ENCODE data around the gene SYT1.

Gene SYT1

DNA sequence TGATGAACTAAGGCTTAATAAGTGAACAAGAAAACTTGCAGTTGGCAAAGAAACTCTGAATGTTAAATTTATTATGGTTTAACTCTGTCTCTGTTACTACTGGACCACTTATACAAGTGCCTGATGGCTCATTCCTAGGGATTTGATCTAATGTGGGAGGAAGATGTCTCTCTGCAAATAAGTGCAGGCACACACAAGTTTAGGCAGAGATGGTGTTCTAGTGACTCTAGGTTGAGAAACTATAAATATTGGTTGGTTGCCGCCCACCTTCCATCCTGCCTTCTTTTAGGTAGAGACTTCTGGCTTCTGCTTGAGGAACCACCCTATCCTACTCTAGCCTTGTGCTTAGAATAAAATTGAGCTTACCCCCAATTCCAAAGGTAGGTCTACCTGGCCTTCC, 570.0 kb downstream of the SYT1 start:
- DNase-seq (ENCODE audit: low read depth, low spot score) = no peak

DNA sequence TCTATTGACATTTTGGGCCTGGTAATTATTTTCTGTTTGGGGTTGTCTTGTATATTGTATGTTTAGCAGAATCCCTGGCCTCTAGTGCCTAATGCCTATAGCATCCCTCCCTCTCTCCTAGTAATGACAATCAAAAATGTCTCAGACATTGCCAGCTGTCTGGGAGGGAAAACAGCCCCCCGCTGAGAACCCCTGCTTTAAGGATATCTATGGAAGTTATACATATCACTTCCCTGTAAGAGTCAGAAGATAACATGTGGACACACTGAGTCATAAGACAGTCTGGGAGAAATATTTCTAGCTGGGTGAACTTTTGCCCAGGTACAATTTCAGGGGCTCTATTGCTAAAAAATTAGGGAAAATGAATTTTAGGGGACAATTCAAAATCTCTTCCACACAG, 571.2 kb downstream of the SYT1 start:
- no peak for DNase-seq (ENCODE audit: low read depth, low spot score)

DNA sequence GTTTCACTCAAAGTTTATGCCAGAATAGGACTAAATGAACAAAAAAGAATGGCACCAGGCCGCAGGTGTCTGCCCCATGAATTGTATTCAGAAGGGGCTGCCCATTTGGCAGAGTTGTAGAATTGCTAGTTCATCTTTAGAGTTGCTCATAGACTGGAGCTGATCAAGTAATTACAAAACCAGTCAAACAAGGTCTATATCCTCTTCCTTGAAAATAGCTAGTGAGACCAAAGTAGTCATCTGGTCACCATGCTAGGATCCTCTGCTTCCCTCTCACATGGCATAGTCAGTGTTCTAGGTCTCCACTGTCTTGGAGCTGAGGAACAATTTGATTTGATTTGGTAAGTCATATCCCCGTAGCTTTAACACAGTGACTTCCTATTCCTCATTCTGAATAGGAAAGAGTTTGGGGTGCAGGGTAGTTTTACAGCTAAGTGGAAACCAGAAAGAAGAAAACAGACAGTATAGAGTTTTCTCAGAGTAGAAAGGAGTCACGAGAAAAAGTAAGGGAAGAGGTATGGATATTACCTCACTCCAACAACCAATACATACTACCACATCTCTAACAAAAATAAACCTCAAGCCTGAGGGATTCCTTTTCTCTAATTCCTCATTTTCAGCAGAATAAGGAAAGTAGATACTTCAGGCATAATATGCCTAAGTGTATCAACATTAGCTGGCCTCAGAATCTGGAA, 574.1 kb downstream of the SYT1 start:
- DNase-seq (ENCODE audit: low read depth, low spot score) = no peak

DNA sequence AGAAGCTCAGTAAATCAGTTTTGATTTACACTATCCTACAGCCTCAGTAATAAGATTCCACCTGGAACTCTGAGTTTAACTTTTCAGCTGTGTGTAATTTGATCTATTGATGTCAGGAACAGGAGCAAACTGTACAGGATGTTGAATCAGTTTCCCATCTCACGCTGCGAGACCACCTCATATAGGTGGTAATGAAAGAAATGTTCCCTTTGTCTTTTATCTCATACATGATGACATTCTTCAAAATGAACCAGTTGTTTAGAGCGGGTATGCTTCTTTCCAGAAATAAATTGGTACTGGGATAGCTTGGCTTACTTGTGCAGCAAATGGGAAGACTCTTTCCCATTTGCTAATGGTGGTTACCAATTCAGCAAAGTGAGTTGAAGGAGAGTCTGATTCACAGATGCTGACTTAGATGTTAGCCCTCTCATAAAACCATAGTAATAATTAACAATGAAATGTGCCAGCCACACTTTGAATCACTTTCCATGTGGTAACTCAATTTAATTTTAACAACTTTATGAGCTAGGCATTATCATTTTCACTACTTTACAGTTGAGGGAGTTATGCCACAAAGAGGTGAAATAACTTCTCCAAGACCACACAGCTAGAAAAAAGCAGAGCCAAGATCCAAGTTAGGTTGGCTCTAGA, 574.7 kb downstream of the SYT1 start:
- DNase-seq (ENCODE audit: low read depth, low spot score) = no peak

DNA sequence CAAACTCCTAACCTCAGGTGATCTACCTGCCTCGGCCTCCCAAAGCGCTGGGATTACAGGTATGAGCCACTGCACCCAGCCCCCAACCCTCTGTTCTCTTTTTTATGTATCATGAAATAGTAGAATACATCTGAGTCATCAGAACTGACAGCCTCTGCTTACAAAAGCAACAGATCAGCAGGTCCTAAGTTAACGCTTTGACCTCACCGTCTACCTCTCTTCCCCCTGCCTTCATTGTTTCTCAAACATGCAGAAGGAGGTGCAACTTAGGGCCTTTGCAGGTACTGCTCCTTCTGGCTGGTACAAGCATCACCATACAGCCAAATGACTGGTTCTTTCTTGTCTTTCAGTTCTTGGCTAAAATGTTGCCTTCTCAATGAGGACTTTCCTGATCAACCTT, 577.0 kb downstream of the SYT1 start:
- no peak for DNase-seq (ENCODE audit: low read depth, low spot score)

DNA sequence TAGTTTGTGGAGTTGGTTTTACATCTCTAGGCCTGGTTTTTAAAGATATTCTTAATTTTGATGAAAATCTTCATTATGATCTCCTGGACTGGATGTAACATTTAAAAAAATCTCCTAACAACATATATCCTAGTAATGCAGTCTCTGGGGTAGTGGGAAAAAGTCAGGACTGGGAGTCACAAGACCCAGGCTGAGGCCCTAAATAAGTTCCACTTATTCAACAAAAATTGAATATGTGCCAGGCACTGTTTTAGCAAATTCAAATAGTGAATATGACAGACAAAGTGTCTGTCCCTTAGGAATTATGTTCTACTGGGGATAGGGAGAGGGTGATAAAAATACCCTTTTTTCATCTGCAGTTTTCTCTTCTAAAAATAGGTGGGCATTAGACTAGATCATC, 577.8 kb downstream of the SYT1 start:
- no peak for DNase-seq (ENCODE audit: low read depth, low spot score)

DNA sequence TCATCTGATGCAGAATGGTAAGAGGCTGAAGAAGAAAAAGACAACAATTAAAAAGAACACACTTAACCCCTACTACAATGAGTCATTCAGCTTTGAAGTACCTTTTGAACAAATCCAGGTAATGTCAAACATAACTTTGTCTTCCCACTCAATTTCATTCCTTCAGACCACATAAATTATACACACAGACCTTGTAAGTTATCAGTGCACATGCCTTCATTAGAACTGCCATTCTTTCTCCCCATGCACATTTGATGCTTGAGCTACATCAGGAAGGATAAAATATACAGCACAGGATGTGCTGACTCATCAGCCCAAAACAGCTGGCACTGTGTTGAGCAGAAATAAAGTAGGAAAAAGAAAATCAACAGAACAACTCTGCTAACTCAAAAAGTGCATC, 579.5 kb downstream of the SYT1 start:
- DNase-seq (ENCODE audit: low read depth, low spot score) = no peak

DNA sequence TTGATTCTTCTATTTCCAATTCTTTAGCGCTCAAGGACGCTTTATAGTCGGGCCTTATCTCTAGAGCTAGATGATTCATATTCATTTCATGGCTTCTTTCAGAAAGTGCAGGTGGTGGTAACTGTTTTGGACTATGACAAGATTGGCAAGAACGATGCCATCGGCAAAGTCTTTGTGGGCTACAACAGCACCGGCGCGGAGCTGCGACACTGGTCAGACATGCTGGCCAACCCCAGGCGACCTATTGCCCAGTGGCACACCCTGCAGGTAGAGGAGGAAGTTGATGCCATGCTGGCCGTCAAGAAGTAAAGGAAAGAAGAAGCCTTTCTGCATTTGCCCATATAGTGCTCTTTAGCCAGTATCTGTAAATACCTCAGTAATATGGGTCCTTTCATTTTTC, 584.2 kb downstream of the SYT1 start:
- no peak for DNase-seq (ENCODE audit: low read depth, low spot score)

DNA sequence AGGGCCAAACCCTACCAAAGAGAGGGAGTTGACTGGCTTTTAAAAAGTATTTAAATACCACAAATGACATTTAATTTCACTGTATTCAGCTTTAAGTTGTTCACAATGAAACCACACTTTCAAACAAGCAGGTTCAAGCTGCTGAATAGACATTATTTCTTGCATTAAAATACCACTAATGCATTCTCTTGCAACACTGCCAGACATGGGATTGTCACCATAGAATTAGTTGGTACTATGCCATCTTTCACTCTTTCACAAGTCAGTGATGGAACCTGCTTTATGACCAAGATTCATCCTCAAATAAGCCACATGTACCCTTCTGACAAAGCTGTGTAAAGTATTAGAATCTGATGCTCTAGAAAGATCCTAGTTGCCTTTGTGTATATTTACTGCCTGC, 586.8 kb downstream of the SYT1 start:
- no peak for DNase-seq (ENCODE audit: low read depth, low spot score)

DNA sequence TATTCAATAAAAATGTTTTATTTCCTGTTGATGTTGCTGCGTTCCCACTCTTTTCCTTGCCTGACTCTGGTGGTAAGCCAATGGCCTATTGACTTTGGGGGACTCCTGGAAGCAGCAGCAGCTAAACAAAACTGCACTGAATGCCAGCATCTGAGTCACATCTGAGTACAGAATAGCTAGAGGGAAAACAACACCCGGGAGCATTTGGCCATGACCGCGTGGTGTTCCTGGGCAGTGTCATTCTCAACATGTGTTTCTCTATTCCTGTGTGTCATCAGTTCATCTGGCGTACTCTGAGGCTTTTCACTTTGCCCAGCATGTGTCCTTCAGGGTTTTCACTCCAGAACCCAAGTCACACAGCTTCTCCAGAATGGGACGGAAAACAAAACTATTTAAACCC, 587.4 kb downstream of the SYT1 start:
- DNase-seq (ENCODE audit: low read depth, low spot score) = peak; percentile 93

DNA sequence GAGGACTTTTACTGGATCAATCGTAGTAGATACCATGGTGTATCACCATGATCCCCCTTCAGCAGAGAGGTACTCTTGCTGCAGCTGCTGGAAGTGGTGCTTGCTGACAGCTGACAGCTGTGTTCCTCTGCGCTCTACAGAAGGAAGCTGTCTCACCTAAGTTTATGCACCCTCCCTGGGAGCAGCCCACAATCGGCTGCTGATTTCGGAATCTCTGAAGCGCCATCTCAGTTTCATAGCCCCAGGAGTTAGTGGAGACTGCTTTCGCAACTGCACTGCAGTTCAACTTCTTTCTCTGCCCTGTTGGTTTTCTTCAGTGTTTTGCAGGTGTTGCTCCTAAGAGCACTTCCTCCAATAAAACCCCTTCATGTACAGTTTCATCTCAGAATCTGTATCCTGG, 588.3 kb downstream of the SYT1 start:
- no peak for DNase-seq (ENCODE audit: low read depth, low spot score)

DNA sequence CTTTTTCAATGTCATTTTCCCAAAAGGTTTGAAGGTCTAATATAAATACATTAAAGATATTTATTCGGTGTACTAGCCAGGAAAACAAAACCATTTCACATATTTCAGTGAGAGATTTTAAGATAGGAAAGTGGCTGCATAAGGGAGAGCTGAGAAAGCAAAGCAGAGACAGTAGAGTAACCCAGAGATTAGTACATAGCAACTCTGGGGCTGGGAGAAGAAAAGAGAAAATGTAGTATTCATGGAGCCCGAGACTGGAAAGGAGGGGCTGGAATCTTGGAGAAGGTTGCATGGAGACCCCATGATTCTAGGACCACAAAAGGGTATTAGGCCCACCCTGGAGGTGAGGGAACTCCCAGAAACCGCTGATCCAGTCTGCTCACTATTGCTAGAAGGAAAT, 589.2 kb downstream of the SYT1 start:
- DNase-seq (ENCODE audit: low read depth, low spot score) = no peak

DNA sequence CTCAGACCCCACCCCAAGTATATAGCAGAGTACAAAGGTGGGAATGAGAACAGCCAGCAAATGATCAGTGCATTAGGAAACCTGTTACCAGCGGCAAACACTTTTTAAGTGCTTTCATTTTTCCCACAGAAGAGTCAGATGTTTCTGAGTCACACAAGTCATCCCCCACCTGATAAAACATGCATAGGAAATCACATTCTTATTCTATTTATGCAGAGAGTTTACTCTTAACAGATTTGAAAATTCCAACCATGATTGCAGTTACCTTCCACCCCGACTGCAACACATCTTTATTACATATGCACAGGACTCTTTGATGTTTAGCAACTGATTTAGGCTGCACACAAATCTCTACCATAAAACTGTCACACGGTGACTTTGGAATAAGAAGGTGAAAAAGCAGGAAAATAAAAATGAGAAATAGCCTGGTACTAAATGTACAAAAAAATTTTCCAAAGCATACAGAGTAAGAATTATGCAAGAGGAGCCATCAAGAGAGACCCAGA, 589.8 kb downstream of the SYT1 start:
- DNase-seq (ENCODE audit: low read depth, low spot score) = no peak

DNA sequence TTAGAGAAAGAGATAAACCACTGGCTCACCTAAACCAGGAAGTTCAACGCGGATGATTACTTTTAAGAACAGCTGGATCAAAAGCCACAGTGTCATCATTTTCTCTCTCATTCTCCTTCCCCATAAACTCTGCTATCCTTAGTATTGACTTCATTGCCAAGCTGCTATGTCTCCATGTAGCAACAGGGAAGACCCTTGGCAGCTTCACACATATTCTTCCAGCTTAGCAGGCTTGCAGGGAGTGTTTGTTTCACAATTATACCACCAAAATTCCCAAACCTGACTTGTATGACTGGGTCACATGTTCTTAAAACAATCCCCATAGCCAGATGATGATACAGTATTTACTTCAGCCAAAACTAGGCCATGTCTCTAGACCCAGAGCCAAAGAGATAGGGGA, 590.7 kb downstream of the SYT1 start:
- no peak for DNase-seq (ENCODE audit: low read depth, low spot score)

DNA sequence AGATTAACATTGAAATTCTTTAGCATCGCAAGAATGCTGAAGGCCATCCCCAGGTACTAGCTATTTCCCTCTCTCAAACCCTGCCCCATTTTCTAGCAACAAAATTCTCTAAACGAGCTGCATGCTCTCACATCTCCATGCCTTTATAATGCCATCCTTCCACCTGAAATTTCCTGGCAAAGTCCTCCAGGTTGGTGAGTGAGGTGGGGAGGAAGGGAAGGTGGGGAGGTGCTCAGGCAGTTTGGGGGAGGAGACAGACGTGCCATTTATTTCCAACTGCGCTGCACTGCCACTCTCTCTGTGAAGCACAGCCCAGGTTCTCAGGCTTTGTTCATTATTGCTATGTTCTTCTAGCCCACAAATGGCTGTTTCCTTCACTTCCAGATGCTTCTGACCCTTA, 617.7 kb downstream of the SYT1 start:
- DNase-seq (ENCODE audit: low read depth, low spot score) = no peak

DNA sequence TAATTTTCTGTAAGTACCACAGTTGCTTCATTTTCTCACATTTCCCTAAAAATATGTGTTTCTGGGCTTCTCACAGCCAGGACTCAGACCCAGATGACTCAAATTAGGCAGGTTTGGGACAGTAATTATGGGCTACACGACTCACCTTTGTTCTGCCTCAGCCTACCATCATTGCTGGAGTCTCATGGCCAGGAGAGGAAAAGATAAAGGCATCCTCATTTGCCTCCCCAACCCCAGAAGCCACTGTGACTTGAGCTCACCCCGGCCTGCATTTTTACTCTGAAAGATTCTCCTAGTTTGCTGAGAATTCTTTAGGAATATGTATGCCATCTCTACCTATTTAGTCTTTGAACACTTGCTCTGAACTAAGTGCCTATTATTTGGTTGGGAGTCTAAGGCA, 618.3 kb downstream of the SYT1 start:
- DNase-seq (ENCODE audit: low read depth, low spot score) = no peak

DNA sequence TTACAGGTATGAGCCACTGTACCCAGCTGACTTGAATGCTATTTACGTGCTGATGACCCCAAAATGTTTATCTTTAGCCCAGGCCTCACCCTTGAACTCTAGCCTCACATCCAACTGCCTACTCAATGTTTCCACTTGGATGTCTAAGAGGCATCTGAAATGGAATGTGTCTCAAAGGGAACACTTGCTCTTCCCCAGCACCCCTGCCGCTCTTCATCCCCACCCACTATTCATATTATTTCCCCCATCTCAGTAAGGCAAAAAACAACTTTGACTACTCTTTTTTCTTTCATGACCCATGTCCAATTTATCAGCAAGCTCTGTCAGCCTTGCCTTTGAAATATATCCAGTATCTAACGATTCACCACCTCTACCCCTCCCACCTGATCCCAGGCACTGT, 621.6 kb downstream of the SYT1 start:
- DNase-seq (ENCODE audit: low read depth, low spot score) = no peak

DNA sequence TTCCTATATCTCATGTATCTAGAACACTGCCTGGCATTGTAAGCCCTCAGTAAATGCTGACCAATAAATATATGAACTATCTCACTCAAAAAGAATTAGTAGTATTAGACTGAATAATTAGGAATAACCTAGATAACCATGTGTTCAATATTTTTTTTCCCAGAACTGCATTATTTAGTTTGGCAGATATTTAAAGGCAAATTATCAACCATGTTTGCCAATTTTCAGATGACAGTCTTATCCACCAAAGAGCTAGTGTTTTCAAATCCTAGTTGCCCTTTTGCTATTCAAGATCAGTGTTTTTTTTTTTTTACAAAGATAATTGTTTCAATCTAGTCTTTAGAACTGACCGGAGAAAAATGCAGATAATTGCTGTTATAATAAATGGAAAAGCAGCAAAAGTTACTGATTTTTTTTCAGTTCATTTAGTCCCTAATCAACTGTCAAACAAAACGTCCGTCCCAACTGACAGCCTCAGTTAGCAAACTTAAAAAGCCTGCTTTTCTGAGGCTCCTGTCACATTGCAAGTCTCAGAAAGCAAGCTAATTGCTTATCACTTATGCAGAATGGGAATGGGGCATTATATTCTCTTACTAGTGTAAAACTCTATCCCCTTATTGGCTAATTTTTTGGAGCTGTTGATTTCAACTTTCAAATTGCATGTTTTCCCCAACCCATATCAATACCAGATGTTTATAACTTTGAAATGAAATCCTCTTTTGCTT, 623.0 kb downstream of the SYT1 start:
- DNase-seq (ENCODE audit: low read depth, low spot score) = no peak
